A549 (cell line): ENCODE results near the gene ABCC4. TPM values are rescaled to one million over a fixed set of nuclear protein-coding genes. Genes with fewer than 3 reads are reported as not detected.

Experiments used
- ATAC-seq, 2 experiments: fragments of 200-7000 bp in 1 of 2; fragments of >200 bp in 1 of 2; cut with Nextera tagmentation in 1 of 2; cut with Tn5 transposase in 1 of 2; 3 replicates each; pipeline versions ENCODE4 v1.8.0 to v1.9.1; 2018 to 2020; ENCODE audit warnings: mild to moderate bottlenecking in 1 of 2, moderate library complexity in 1 of 2
- CTCF ChIA-PET: fragments of 300-600 bp; sonication (Branson Sonifier 250); formaldehyde crosslinking; extraction: SDS; loops from one replicate; lab custom pipeline; 2021; ENCODE audit warnings: antibody characterized with exemption, inconsistent platforms; lab: Yijun Ruan, JAX
- POLR2A ChIA-PET: fragments of 350-600 bp; formaldehyde crosslinking; extraction: SDS; loops from one replicate; lab custom pipeline; 2021; ENCODE audit warnings: antibody characterized with exemption, inconsistent platforms; lab: Yijun Ruan, JAX
- DNase-seq, 2 experiments: peaks; one replicate each; pipeline versions ENCODE4 v3.0.0 to v3.0.0-alpha.2; 2011 to 2016; ENCODE audit warnings: low read depth in 1 of 2, low spot score in 1 of 2
- FAIRE-seq: peaks from 2 replicates; lab custom pipeline; 2011; peaks lifted over from hg19 to GRCh38; lab: Jason Lieb, UNC
- H3K27ac ChIP-seq, 2 experiments: fragments of >200 bp; sonication (Bioruptor Twin); formaldehyde crosslinking; 3 replicates each; pipeline ENCODE4 v1.5.1; 2016 to 2017
- H3K4me1 ChIP-seq: fragments of >200 bp; sonication (Bioruptor Twin); formaldehyde crosslinking; 3 replicates; pipeline ENCODE4 v1.6.1; 2016
- H3K4me2 ChIP-seq: fragments of >200 bp; sonication (Bioruptor Twin); formaldehyde crosslinking; 3 replicates; pipeline ENCODE4 v1.6.1; 2016
- H3K4me3 ChIP-seq: fragments of >200 bp; sonication (Bioruptor Twin); formaldehyde crosslinking; 3 replicates; pipeline ENCODE4 v1.5.1; 2016
- H3K9me3 ChIP-seq: fragments of >200 bp; sonication (Bioruptor Twin); formaldehyde crosslinking; 3 replicates; pipeline ENCODE4 v1.6.1; 2016
- BHLHE40 ChIP-seq: IDR thresholded peaks from 2 replicates; pipeline ENCODE4 v1.6.1; 2012; ENCODE audit warnings: low read depth, low read length, inconsistent platforms
- CBX8 ChIP-seq: fragments of 200-600 bp; sonication (generic); IDR thresholded peaks from 2 replicates; pipeline ENCODE4 v1.6.1; 2016
- CEBPB ChIP-seq, 2 experiments: fragments of >200 bp in 1 of 2; sonication (Bioruptor Twin) in 1 of 2; formaldehyde crosslinking in 1 of 2; IDR thresholded peaks; 2 replicates each; pipeline ENCODE4 v1.6.1; 2012 to 2016
- CHD4 ChIP-seq: fragments of 200-600 bp; sonication (generic); IDR thresholded peaks from 2 replicates; pipeline ENCODE4 v1.6.1; 2016; ENCODE audit warnings: antibody characterized with exemption, mild to moderate bottlenecking, borderline replicate concordance
- EHF ChIP-seq: fragments of 250-450 bp; sonication (Bioruptor Pico); IDR thresholded peaks from 2 replicates; pipeline ENCODE4 v1.5.0; 2020; ENCODE audit warnings: mild to moderate bottlenecking
- HOXB5 ChIP-seq: fragments of 250-450 bp; sonication (Bioruptor Pico); IDR thresholded peaks from 2 replicates; pipeline ENCODE4 v1.5.0; 2020; ENCODE audit warnings: mild to moderate bottlenecking, moderate library complexity
- NPAS2 ChIP-seq: fragments of 250-450 bp; sonication (Bioruptor Pico); IDR thresholded peaks from 2 replicates; pipeline ENCODE4 v1.8.0; 2022; ENCODE audit warnings: mild to moderate bottlenecking, moderate library complexity, borderline replicate concordance
- RCOR1 ChIP-seq: fragments of 150-350 bp; IDR thresholded peaks from 2 replicates; pipeline ENCODE4 v1.6.1; 2014; ENCODE audit warnings: antibody characterized with exemption, low read length, low read depth
- RNF2 ChIP-seq: fragments of 200-600 bp; sonication (generic); IDR thresholded peaks from 2 replicates; pipeline ENCODE4 v1.6.1; 2016; ENCODE audit warnings: low read depth, mild to moderate bottlenecking, antibody characterized with exemption, moderate library complexity, borderline replicate concordance
- WGBS: methylation state at CpG from one replicate; pipeline ENCODE4 v1.1.6; 2017; ENCODE audit errors: missing lambda C conversion rate; 5-methylcytosine and 5-hydroxymethylcytosine counted together
- polyA plus RNA-seq, 4 experiments: library from polyadenylated mRNA; depleted of rRNA in 3 of 4; stranded (reverse); fragments of >200 nt; fragmentation: RNase III in 1 of 4; extraction: RNeasy Plus Mini Kit Qiagen cat#74134 plus additional on column Dnase treatment in 1 of 4; gene quantifications; 2 replicates in 3 of 4; 3 replicates in 1 of 4; pipeline ENCODE4 v1.2.3, GENCODE V29; 2011 to 2017
- TF ChIP-seq, protein P1 (sequence below): IDR thresholded peaks from 2 replicates; pipeline ENCODE4 v1.6.1; 2012
- TF ChIP-seq, protein P2 (sequence below): fragments of 250-450 bp; sonication (Bioruptor Pico); IDR thresholded peaks from 2 replicates; pipeline ENCODE4 v1.5.0; 2020; ENCODE audit warnings: low read depth, mild to moderate bottlenecking, moderate library complexity
- TF ChIP-seq, protein P3 (sequence below): fragments of >200 bp; sonication (Bioruptor Twin); formaldehyde crosslinking; IDR thresholded peaks from 3 replicates; pipeline ENCODE4 v1.6.1; 2016
- TF ChIP-seq, protein P4 (sequence below): fragments of 250-450 bp; sonication (Bioruptor Pico); IDR thresholded peaks from 2 replicates; pipeline ENCODE4 v1.5.0; 2021; ENCODE audit warnings: mild to moderate bottlenecking, moderate library complexity, borderline replicate concordance
- TF ChIP-seq, protein P5 (sequence below): fragments of >200 bp; sonication (Bioruptor Twin); formaldehyde crosslinking; IDR thresholded peaks from 3 replicates; pipeline ENCODE4 v1.5.1; 2016

The ABCC4 gene
- polyA plus RNA-seq, 2 of the 4 experiments (the other 2 are of a cell fraction) = 23.5 to 56.2 TPM

DNA sequence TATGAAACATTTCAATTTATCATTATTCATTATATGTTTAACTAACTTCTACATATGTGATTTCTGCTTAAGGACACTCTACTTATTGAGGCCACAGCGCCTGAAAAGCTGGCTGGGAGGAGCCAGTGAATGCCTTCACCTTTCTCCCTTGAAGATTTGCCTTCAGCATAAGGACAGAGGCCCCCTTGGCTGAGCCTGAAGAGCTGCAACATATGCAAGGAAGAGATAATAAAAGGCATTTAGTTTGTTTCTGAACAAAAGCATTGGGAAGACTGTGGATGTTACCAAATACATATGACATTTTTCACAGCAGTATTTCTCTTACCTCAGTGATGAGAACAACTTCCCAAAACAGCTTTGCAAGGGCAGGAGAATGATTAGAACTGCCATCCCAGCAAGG is 92.1 kb downstream of the ABCC4 start:
- ChIA-PET POLR2A (no interaction called here), CTCF (interaction anchor here (1.0 to 2.4 kb wide), 6 partner anchors 17 to 172 kb away, joined by 3 to 10 read pairs (median 4); partner anchors contain the start of gene ABCC4)
- Histone ChIP-seq H3K4me1 (no peaks in the 10 kb centered on the region), H3K4me3 (no peak overlapping the region), H3K9me3 (no peaks in the 10 kb centered on the region), H3K4me2 (no peak overlapping the region), H3K27ac (no peak overlapping the region)
- no peak for FAIRE-seq
- WGBS = 88% methylated on average over 1 of the region's 1 CpG
- TF ChIP-seq CEBPB (IDR thresholded peaks at IDR 0.05) (no peak), HOXB5 (CRISPR knock-in tag) (no peak), BHLHE40 (no peak)
- no peak for ATAC-seq
- no peak for DNase-seq

DNA sequence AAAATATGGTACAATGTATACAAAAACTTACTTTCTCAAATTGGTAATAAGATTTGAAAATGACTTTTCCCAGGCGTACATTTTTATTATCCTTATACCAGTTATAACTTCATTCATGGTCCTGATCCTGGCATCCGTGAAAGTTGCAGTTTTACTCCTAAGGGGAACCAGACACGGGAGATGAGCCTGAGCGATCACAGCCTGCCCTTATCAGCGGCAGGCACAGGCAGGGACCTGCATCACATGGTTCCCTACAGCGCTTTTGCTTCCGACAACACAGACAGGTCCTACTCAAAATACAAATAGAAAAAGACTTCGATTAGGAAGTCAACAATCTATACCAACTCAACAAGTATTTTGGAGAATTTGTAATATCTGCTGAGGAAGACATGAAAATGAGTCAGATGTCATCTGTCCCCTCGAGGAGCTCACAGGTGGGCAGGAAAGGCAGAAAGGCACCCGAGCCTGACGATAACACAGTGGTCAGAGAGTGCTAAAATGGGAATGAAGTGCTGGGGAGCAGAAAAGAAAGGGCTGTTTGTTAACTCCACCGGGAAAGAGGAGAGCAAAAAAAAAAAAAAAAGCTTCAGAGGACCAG is 93.4 kb downstream of the ABCC4 start:
- no peak overlapping the region for H3K4me3 ChIP-seq
- H3K4me1 ChIP-seq = no peaks in the 10 kb centered on the region
- FAIRE-seq (no peak), DNase-seq (no peak), ATAC-seq (no peak)
- H3K27ac ChIP-seq = no peak overlapping the region
- ChIA-PET POLR2A (no interaction called here), CTCF (interaction anchor here (2.4 kb wide), 1 partner anchor 16 kb away, joined by 10 read pairs; no protein-coding TSS in a partner anchor)
- TF ChIP-seq, protein P1, sequence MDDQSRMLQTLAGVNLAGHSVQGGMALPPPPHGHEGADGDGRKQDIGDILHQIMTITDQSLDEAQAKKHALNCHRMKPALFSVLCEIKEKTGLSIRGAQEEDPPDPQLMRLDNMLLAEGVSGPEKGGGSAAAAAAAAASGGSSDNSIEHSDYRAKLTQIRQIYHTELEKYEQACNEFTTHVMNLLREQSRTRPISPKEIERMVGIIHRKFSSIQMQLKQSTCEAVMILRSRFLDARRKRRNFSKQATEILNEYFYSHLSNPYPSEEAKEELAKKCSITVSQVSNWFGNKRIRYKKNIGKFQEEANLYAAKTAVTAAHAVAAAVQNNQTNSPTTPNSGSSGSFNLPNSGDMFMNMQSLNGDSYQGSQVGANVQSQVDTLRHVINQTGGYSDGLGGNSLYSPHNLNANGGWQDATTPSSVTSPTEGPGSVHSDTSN = no peak
- TF ChIP-seq, protein P2, sequence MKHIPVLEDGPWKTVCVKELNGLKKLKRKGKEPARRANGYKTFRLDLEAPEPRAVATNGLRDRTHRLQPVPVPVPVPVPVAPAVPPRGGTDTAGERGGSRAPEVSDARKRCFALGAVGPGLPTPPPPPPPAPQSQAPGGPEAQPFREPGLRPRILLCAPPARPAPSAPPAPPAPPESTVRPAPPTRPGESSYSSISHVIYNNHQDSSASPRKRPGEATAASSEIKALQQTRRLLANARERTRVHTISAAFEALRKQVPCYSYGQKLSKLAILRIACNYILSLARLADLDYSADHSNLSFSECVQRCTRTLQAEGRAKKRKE = no peak
- no peaks in the 10 kb centered on the region for H3K9me3 ChIP-seq
- H3K4me2 ChIP-seq = no peak overlapping the region
- WGBS = 87% methylated on average over 12 of the region's 12 CpGs

DNA sequence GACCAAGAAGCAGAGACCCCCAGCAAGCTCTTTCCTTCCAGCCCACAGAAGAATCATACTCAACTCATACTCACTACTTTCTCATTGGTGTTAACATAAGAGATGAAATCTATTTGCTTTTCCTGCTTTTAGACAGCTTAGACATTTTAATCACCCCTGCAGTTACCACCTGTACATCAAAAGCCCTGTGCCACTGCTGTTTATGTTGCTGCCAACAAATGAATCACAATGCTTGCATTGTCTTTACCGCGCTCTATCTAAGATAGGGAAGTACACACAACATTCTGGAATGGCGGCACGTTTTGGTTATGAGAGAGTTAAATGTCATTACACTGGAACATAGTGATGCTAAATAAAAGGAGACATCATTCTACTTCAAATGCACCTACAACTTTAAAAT is 95.1 kb downstream of the ABCC4 start:
- Histone ChIP-seq H3K4me3 (no peak overlapping the region), H3K4me2 (no peak overlapping the region), H3K4me1 (no peaks in the 10 kb centered on the region), H3K27ac (no peak overlapping the region), H3K9me3 (no peaks in the 10 kb centered on the region)
- FAIRE-seq (no peak), ATAC-seq (no peak), DNase-seq (no peak)
- ChIA-PET CTCF (interaction anchor here (0.6 to 1.8 kb wide), 3 partner anchors 14 to 103 kb away, joined by 3 to 9 read pairs (median 3); no protein-coding TSS in a partner anchor), POLR2A (no interaction called here)
- 92% methylated on average over 4 of the region's 4 CpGs for WGBS
- TF ChIP-seq NPAS2 (CRISPR knock-in tag) (no peak), EHF (CRISPR knock-in tag) (no peak), RCOR1 (no peak)
- TF ChIP-seq, protein P3, sequence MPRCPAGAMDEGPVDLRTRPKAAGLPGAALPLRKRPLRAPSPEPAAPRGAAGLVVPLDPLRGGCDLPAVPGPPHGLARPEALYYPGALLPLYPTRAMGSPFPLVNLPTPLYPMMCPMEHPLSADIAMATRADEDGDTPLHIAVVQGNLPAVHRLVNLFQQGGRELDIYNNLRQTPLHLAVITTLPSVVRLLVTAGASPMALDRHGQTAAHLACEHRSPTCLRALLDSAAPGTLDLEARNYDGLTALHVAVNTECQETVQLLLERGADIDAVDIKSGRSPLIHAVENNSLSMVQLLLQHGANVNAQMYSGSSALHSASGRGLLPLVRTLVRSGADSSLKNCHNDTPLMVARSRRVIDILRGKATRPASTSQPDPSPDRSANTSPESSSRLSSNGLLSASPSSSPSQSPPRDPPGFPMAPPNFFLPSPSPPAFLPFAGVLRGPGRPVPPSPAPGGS = no peak

DNA sequence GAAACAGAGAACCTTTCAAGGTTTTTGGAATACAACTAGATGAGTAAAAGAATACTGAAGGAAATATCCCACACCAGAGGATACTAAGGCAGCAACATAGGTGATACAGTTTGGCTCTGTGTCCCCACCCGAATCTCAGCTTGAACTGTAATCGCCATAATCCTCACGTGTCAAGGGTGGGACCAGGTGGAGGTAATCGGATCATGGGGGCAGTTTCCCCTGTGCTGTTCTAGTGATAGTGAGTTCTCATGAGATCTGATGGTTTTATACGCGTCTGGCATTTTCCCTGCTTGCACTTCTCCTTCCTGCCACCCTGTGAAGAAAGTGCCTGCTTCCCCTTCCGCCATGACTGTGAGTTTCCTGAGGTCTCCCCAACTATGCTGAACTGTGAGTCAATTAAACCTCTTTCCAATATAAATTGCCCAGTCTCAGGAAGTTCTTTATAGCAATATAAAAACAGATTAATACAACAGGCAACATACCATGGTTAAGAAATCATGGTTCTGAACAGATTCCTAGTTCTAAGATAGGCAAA is 97.0 kb downstream of the ABCC4 start:
- TF ChIP-seq, protein P4, sequence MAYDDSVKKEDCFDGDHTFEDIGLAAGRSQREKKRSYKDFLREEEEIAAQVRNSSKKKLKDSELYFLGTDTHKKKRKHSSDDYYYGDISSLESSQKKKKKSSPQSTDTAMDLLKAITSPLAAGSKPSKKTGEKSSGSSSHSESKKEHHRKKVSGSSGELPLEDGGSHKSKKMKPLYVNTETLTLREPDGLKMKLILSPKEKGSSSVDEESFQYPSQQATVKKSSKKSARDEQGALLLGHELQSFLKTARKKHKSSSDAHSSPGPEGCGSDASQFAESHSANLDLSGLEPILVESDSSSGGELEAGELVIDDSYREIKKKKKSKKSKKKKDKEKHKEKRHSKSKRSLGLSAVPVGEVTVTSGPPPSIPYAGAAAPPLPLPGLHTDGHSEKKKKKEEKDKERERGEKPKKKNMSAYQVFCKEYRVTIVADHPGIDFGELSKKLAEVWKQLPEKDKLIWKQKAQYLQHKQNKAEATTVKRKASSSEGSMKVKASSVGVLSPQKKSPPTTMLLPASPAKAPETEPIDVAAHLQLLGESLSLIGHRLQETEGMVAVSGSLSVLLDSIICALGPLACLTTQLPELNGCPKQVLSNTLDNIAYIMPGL (CRISPR knock-in tag) = no peak
- TF ChIP-seq CHD4 (no peak), CBX8 (no peak), RNF2 (no peak)
- TF ChIP-seq, protein P5, sequence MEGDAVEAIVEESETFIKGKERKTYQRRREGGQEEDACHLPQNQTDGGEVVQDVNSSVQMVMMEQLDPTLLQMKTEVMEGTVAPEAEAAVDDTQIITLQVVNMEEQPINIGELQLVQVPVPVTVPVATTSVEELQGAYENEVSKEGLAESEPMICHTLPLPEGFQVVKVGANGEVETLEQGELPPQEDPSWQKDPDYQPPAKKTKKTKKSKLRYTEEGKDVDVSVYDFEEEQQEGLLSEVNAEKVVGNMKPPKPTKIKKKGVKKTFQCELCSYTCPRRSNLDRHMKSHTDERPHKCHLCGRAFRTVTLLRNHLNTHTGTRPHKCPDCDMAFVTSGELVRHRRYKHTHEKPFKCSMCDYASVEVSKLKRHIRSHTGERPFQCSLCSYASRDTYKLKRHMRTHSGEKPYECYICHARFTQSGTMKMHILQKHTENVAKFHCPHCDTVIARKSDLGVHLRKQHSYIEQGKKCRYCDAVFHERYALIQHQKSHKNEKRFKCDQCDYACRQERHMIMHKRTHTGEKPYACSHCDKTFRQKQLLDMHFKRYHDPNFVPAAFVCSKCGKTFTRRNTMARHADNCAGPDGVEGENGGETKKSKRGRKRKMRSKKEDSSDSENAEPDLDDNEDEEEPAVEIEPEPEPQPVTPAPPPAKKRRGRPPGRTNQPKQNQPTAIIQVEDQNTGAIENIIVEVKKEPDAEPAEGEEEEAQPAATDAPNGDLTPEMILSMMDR = no peak
- ATAC-seq (no peak), DNase-seq (no peak), FAIRE-seq (no peak)
- CTCF ChIA-PET = interaction anchor here (0.5 to 1.5 kb wide), 3 partner anchors 12 to 279 kb away, joined by 4 to 5 read pairs (median 4); no protein-coding TSS in a partner anchor
- POLR2A ChIA-PET = no interaction called here
- WGBS = 77% methylated on average over 7 of the region's 7 CpGs
- no peak overlapping the region for H3K4me3 ChIP-seq
- no peaks in the 10 kb centered on the region; the same call in 2 of the 3 replicates for H3K4me1 ChIP-seq
- H3K27ac ChIP-seq = no peak overlapping the region
- H3K9me3 ChIP-seq = no peaks in the 10 kb centered on the region
- no peak overlapping the region for H3K4me2 ChIP-seq
